HEK293 (cell line): ENCODE results near the gene COX6A2.
A peak's percentile ranks its signal among the peaks of the same experiment; 100 is the strongest.

Experiments
- CTCF ChIA-PET: fragments of 350-600 bp; formaldehyde crosslinking; extraction: SDS; loops from one replicate; lab custom pipeline; 2021; ENCODE audit warnings: antibody characterized with exemption; lab: Yijun Ruan, JAX
- POLR2A ChIA-PET: fragments of 300-600 bp; formaldehyde crosslinking; extraction: SDS; loops from one replicate; lab custom pipeline; 2020; ENCODE audit warnings: antibody characterized with exemption, inconsistent platforms; lab: Yijun Ruan, JAX
- H3K27ac ChIP-seq: fragments of 200-500 bp; sonication (Bioruptor generic); 2 replicates; pipeline ENCODE4 v1.5.1; 2014; ENCODE audit warnings: low read depth, low read length, control low read depth, inconsistent platforms; ENCODE audit errors: extremely low read depth
- H3K36me3 ChIP-seq, 2 experiments: fragments of 200-500 bp in 1 of 2; sonication (Bioruptor generic) in 1 of 2; 1 replicate in 1 of 2; 2 replicates in 1 of 2; pipeline ENCODE4 v1.5.1; 2014 to 2017; ENCODE audit warnings: inconsistent platforms in 2 of 2, low read length in 2 of 2; ENCODE audit not compliant: control insufficient read depth in 2 of 2, insufficient read depth in 1 of 2
- H3K4me1 ChIP-seq: fragments of 200-500 bp; sonication (Bioruptor generic); 2 replicates; pipeline ENCODE4 v1.5.1; 2014; ENCODE audit warnings: mild to moderate bottlenecking, low read length, inconsistent platforms; ENCODE audit not compliant: control insufficient read depth, insufficient read depth
- H3K4me3 ChIP-seq: 2 replicates; pipeline ENCODE4 v1.5.1; 2011; ENCODE audit warnings: low read depth, mild to moderate bottlenecking, control low read depth, low read length, moderate library complexity
- H3K9me3 ChIP-seq: fragments of 200-500 bp; sonication (Bioruptor generic); 2 replicates; pipeline ENCODE4 v1.5.1; 2014; ENCODE audit warnings: low read depth, low read length, inconsistent platforms; ENCODE audit not compliant: control insufficient read depth, insufficient read depth
- KLF10 ChIP-seq: fragments of 450-650 bp; IDR thresholded peaks from 2 replicates; pipeline ENCODE4 v1.5.1; 2018; ENCODE audit warnings: missing biosample characterization, mild to moderate bottlenecking, missing genetic modification characterization
- OSR2 ChIP-seq: fragments of 450-650 bp; formaldehyde crosslinking; IDR thresholded peaks from 2 replicates; pipeline ENCODE4 v1.5.1; 2016; ENCODE audit warnings: missing biosample characterization, missing genetic modification characterization
- ZFHX2 ChIP-seq: fragments of 450-650 bp; formaldehyde crosslinking; conservative IDR thresholded peaks from 2 replicates; pipeline ENCODE4 v1.5.1; 2016; ENCODE audit warnings: missing biosample characterization, missing genetic modification characterization
- ZFP3 ChIP-seq: fragments of 450-650 bp; formaldehyde crosslinking; IDR thresholded peaks from 2 replicates; pipeline ENCODE4 v1.5.1; 2016; ENCODE audit warnings: low read depth, missing biosample characterization, missing genetic modification characterization
- ZIC2 ChIP-seq: fragments of 450-650 bp; formaldehyde crosslinking; IDR thresholded peaks from 2 replicates; pipeline ENCODE4 v1.5.1; 2016; ENCODE audit warnings: missing biosample characterization, missing genetic modification characterization
- ZNF112 ChIP-seq: fragments of 450-650 bp; formaldehyde crosslinking; IDR thresholded peaks from 2 replicates; pipeline ENCODE4 v1.5.0; 2017; ENCODE audit warnings: missing biosample characterization, missing genetic modification characterization
- ZNF114 ChIP-seq: fragments of 450-650 bp; formaldehyde crosslinking; IDR thresholded peaks from 2 replicates; pipeline ENCODE4 v1.5.0; 2017; ENCODE audit warnings: missing biosample characterization, missing genetic modification characterization
- ZNF146 ChIP-seq: fragments of 450-650 bp; formaldehyde crosslinking; IDR thresholded peaks from 2 replicates; pipeline ENCODE4 v1.5.1; 2016; ENCODE audit warnings: missing biosample characterization, missing genetic modification characterization
- ZNF169 ChIP-seq: fragments of 450-650 bp; formaldehyde crosslinking; IDR thresholded peaks from 2 replicates; pipeline ENCODE4 v1.5.1; 2016; ENCODE audit warnings: missing biosample characterization, missing genetic modification characterization
- ZNF202 ChIP-seq: fragments of 450-650 bp; formaldehyde crosslinking; IDR thresholded peaks from 2 replicates; pipeline ENCODE4 v1.5.1; 2016; ENCODE audit warnings: missing biosample characterization, missing genetic modification characterization, borderline replicate concordance
- ZNF221 ChIP-seq: fragments of 450-650 bp; formaldehyde crosslinking; IDR thresholded peaks from 2 replicates; pipeline ENCODE4 v1.5.1; 2017; ENCODE audit warnings: missing biosample characterization, missing genetic modification characterization, borderline replicate concordance
- ZNF23 ChIP-seq: fragments of 450-650 bp; formaldehyde crosslinking; IDR thresholded peaks from 2 replicates; pipeline ENCODE4 v1.5.1; 2016; ENCODE audit warnings: missing biosample characterization, missing genetic modification characterization, borderline replicate concordance
- ZNF248 ChIP-seq: fragments of 450-650 bp; formaldehyde crosslinking; IDR thresholded peaks from 2 replicates; pipeline ENCODE4 v1.5.1; 2017; ENCODE audit warnings: missing biosample characterization, missing genetic modification characterization
- ZNF350 ChIP-seq: fragments of 450-650 bp; formaldehyde crosslinking; IDR thresholded peaks from 2 replicates; pipeline ENCODE4 v1.5.0; 2017; ENCODE audit warnings: missing biosample characterization, mild to moderate bottlenecking, missing genetic modification characterization
- ZNF391 ChIP-seq: fragments of 450-650 bp; formaldehyde crosslinking; IDR thresholded peaks from 2 replicates; pipeline ENCODE4 v1.5.1; 2016; ENCODE audit warnings: low read depth, missing biosample characterization, missing genetic modification characterization, borderline replicate concordance
- ZNF404 ChIP-seq: fragments of 450-650 bp; formaldehyde crosslinking; IDR thresholded peaks from 2 replicates; pipeline ENCODE4 v1.5.1; 2017; ENCODE audit warnings: missing biosample characterization, missing genetic modification characterization
- ZNF585B ChIP-seq: fragments of 450-650 bp; formaldehyde crosslinking; IDR thresholded peaks from 2 replicates; pipeline ENCODE4 v1.5.1; 2016; ENCODE audit warnings: missing biosample characterization, missing genetic modification characterization
- ZNF629 ChIP-seq: fragments of 450-650 bp; formaldehyde crosslinking; IDR thresholded peaks from 2 replicates; pipeline ENCODE4 v1.5.1; 2017; ENCODE audit warnings: missing biosample characterization, missing genetic modification characterization
- ZNF701 ChIP-seq: fragments of 450-650 bp; formaldehyde crosslinking; IDR thresholded peaks from 2 replicates; pipeline ENCODE4 v1.5.1; 2016; ENCODE audit warnings: missing biosample characterization, missing genetic modification characterization
- ZNF707 ChIP-seq: fragments of 450-650 bp; formaldehyde crosslinking; IDR thresholded peaks from 2 replicates; pipeline ENCODE4 v1.5.1; 2016; ENCODE audit warnings: missing biosample characterization, missing genetic modification characterization
- ZNF830 ChIP-seq: fragments of 450-650 bp; IDR thresholded peaks from 2 replicates; pipeline ENCODE4 v1.5.0; 2018; ENCODE audit warnings: missing biosample characterization, missing genetic modification characterization, low read depth, mild to moderate bottlenecking, moderate library complexity
- ZXDB ChIP-seq: fragments of 450-650 bp; formaldehyde crosslinking; IDR thresholded peaks from 2 replicates; pipeline ENCODE4 v1.5.1; 2016; ENCODE audit warnings: missing biosample characterization, missing genetic modification characterization
- TF ChIP-seq, protein P1 (sequence below): fragments of 450-650 bp; formaldehyde crosslinking; IDR thresholded peaks from 2 replicates; pipeline ENCODE4 v1.5.1; 2016; ENCODE audit warnings: missing biosample characterization, missing genetic modification characterization
- TF ChIP-seq, protein P2 (sequence below): fragments of 450-650 bp; formaldehyde crosslinking; IDR thresholded peaks from 2 replicates; pipeline ENCODE4 v1.5.1; 2016; ENCODE audit warnings: missing biosample characterization, missing genetic modification characterization, low read depth
- TF ChIP-seq, protein P3 (sequence below): fragments of 450-650 bp; formaldehyde crosslinking; IDR thresholded peaks from 2 replicates; pipeline ENCODE4 v1.5.1; 2016; ENCODE audit warnings: missing biosample characterization, missing genetic modification characterization

The COX6A2 gene

DNA sequence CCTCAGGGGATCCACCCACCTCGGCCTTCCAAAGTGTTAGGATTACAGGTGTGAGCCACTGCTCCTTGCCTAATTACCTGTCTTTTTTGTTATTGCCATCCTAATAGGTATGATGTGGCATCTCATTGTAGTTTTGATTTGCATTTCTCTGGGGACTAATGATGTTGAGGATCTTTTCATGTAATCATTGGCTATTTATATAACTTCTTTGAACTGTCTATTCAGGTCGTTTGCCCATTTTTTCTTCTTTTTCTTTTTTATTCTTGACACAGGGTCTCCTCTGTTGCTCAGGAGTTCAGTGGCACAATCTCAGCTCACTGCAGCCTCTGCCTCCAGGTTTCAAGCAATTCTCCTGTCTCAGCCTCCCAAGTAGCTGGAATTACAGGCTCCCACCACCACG, 42.5 kb upstream of the COX6A2 start (continued):
- TF ChIP-seq, protein P1, sequence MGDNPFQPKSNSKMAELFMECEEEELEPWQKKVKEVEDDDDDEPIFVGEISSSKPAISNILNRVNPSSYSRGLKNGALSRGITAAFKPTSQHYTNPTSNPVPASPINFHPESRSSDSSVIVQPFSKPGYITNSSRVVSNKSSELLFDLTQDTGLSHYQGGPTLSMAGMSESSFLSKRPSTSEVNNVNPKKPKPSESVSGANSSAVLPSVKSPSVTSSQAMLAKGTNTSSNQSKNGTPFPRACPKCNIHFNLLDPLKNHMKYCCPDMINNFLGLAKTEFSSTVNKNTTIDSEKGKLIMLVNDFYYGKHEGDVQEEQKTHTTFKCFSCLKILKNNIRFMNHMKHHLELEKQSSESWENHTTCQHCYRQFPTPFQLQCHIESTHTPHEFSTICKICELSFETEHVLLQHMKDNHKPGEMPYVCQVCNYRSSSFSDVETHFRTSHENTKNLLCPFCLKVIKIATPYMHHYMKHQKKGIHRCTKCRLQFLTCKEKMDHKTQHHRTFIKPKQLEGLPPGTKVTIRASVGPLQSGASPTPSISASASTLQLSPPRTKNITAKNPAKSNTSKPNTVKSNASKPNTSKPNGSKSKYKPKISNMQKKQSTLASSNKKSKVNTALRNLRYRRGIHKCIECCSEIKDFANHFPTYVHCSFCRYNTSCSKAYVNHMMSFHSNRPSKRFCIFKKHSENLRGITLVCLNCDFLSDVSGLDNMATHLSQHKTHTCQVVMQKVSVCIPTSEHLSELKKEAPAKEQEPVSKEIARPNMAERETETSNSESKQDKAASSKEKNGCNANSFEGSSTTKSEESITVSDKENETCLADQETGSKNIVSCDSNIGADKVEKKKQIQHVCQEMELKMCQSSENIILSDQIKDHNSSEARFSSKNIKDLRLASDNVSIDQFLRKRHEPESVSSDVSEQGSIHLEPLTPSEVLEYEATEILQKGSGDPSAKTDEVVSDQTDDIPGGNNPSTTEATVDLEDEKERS (tag by site-specific recombination), result no peak
- no peak for TF ChIP-seq ZNF202
- no peak for TF ChIP-seq ZNF221 (tag by site-specific recombination)
- no peak for TF ChIP-seq ZNF114 (tag by site-specific recombination)

DNA sequence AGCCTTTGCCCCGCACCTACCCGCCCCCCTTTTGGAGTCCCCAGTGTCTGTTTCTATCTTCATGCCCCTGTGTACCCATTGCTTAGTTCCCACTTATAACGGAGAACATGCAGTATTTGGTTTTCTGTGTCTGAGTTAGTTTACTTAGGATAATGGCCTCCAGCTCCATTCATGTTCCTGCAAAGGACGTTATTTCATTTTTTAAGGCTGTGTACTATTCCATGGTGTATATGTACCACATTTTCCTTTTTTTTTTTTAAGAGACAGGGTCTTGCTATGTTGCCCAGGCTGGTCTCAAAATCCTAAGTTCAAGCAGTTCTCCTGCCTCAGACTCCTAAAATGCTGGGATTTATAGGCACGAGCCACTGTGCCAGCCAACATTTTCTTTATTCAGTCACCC, 39.7 kb upstream of the COX6A2 start:
- Histone ChIP-seq H3K4me3 (no peak overlapping the region), H3K4me1 (no peaks in the 10 kb centered on the region), H3K27ac (no peak overlapping the region)
- POLR2A ChIA-PET, result no interaction called here
- TF ChIP-seq ZNF169 (tag by site-specific recombination), result no peak
- TF ChIP-seq ZNF146 (tag by site-specific recombination), result peak; percentile 90
- TF ChIP-seq, all 188 proteins: peak for 1
- Histone ChIP-seq H3K9me3 (no peaks in the 10 kb centered on the region), H3K36me3 (peaks cover 0 to 37% of the 10 kb centered on the region in 2 experiments; a peak in 2 of 3 replicates)
- CTCF ChIA-PET, result interaction anchor here (0.6 to 1.7 kb wide), 2 partner anchors 8 to 228 kb away, joined by 5 to 13 read pairs; partner anchors contain the start of gene ARMC5

DNA sequence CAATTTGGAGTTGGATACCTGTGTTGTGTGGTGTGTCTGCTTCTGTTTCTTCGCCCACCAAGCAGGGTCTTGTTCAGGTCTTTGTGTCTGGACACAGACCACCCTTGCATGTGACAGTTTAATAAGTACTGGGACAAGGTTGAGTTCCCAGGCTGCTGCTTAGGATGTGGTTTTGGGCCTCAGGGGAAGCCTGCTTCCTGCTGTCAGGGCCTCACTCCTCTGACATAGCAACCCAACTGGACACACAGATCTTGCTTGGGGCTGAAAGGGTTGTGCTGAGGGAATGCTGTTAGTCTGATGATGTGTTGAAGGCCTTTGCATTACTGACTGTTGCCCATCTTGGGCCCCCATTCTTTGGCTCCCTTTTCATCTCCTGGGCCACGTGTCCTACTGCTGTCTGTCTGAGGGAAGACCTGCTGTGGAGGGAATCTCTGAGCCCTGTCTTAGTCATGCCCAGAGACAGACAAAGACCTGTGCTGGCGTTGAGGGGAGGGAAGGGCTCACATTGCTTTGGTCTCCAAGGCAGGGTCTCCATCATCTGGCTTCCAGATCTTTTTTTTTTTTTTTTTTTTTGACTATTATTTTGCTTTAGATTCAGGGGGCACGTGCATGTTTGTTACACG, 39.1 kb upstream of the COX6A2 start:
- Histone ChIP-seq H3K4me3 (no peak overlapping the region), H3K36me3 (peaks cover 0 to 43% of the 10 kb centered on the region in 2 experiments; a peak in 2 of 3 replicates), H3K4me1 (no peaks in the 10 kb centered on the region), H3K9me3 (no peaks in the 10 kb centered on the region), H3K27ac (no peak overlapping the region)
- TF ChIP-seq ZNF701 (tag by site-specific recombination) (no peak), ZNF112 (no peak), KLF10 (tag by site-specific recombination) (no peak), ZNF830 (tag by site-specific recombination) (no peak), ZFHX2 (tag by site-specific recombination) (no peak), ZNF23 (tag by site-specific recombination) (no peak), ZNF391 (no peak), ZNF404 (tag by site-specific recombination) (no peak), ZNF629 (tag by site-specific recombination) (no peak), ZNF350 (tag by site-specific recombination) (no peak), ZNF585B (tag by site-specific recombination) (no peak), ZXDB (tag by site-specific recombination) (no peak), OSR2 (tag by site-specific recombination) (no peak), ZIC2 (tag by site-specific recombination) (no peak), ZNF248 (tag by site-specific recombination) (no peak), ZNF707 (tag by site-specific recombination) (no peak), ZFP3 (tag by site-specific recombination) (no peak)
- TF ChIP-seq, protein P2, sequence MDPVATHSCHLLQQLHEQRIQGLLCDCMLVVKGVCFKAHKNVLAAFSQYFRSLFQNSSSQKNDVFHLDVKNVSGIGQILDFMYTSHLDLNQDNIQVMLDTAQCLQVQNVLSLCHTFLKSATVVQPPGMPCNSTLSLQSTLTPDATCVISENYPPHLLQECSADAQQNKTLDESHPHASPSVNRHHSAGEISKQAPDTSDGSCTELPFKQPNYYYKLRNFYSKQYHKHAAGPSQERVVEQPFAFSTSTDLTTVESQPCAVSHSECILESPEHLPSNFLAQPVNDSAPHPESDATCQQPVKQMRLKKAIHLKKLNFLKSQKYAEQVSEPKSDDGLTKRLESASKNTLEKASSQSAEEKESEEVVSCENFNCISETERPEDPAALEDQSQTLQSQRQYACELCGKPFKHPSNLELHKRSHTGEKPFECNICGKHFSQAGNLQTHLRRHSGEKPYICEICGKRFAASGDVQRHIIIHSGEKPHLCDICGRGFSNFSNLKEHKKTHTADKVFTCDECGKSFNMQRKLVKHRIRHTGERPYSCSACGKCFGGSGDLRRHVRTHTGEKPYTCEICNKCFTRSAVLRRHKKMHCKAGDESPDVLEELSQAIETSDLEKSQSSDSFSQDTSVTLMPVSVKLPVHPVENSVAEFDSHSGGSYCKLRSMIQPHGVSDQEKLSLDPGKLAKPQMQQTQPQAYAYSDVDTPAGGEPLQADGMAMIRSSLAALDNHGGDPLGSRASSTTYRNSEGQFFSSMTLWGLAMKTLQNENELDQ (tag by site-specific recombination), result no peak
- TF ChIP-seq, protein P3, sequence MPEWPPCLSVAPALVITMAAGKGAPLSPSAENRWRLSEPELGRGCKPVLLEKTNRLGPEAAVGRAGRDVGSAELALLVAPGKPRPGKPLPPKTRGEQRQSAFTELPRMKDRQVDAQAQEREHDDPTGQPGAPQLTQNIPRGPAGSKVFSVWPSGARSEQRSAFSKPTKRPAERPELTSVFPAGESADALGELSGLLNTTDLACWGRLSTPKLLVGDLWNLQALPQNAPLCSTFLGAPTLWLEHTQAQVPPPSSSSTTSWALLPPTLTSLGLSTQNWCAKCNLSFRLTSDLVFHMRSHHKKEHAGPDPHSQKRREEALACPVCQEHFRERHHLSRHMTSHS (tag by site-specific recombination), result no peak
- ChIA-PET POLR2A (no interaction called here), CTCF (interaction anchor here (0.6 kb wide), 1 partner anchor 229 kb away, joined by 5 read pairs; no protein-coding TSS in a partner anchor)
